Measurements from ENCODE around the gene CFTR. TPM values are rescaled to one million over a fixed set of nuclear protein-coding genes. Genes with fewer than 3 reads are reported as not detected.

CFTR gene
- total RNA-seq, 2 experiments from 2014 or later = not detected

- Mint-ChIP-seq H3K4me3 (no peak overlapping the region), H3K27me3 (no peaks in the 10 kb centered on the region), H3K36me3 (no peaks in the 10 kb centered on the region), H3K4me1 (no peaks in the 10 kb centered on the region), H3K27ac (no peak overlapping the region), H3K9me3 (ENCODE audit: low read depth) (no peaks in the 10 kb centered on the region)
- DNase-seq (no peak), ATAC-seq (no peak)
- CTCF ChIA-PET = no interaction called here
Measured at GRCh38 chr7:117531595-117532244, 51.9 kb downstream of the CFTR start.

- H3K27ac Mint-ChIP-seq = no peak overlapping the region
Measured at GRCh38 chr7:117538053-117538452, 58.2 kb downstream of the CFTR start.

GRCh38 chr7:117544061-117544460, 64.2 kb downstream of the CFTR start:
- ATAC-seq (no peak), DNase-seq (no peak)
- CTCF ChIA-PET = no interaction called here
- H3K36me3 Mint-ChIP-seq = no peaks in the 10 kb centered on the region
- no peaks in the 10 kb centered on the region for H3K27me3 Mint-ChIP-seq
- H3K27ac Mint-ChIP-seq = no peak overlapping the region
- H3K9me3 Mint-ChIP-seq (ENCODE audit: low read depth) = no peaks in the 10 kb centered on the region
- no peak overlapping the region for H3K4me3 Mint-ChIP-seq
- no peaks in the 10 kb centered on the region for H3K4me1 Mint-ChIP-seq

More at GRCh38 chr7:117538053-117538452, 58.2 kb downstream of the CFTR start:
- no peak overlapping the region for H3K4me3 Mint-ChIP-seq
- H3K36me3 Mint-ChIP-seq = no peaks in the 10 kb centered on the region
- no peaks in the 10 kb centered on the region for H3K4me1 Mint-ChIP-seq
- H3K27me3 Mint-ChIP-seq = no peaks in the 10 kb centered on the region
- CTCF ChIA-PET = no interaction called here
- H3K9me3 Mint-ChIP-seq (ENCODE audit: low read depth) = no peaks in the 10 kb centered on the region
- ATAC-seq (no peak), DNase-seq (no peak)

- Mint-ChIP-seq H3K27ac (no peak overlapping the region), H3K4me1 (no peaks in the 10 kb centered on the region), H3K27me3 (no peaks in the 10 kb centered on the region), H3K4me3 (no peak overlapping the region), H3K9me3 (ENCODE audit: low read depth) (no peaks in the 10 kb centered on the region), H3K36me3 (no peaks in the 10 kb centered on the region)
- ATAC-seq = no peak
- no peak for DNase-seq
- CTCF ChIA-PET = no interaction called here
Measured at GRCh38 chr7:117548035-117548434, 68.2 kb downstream of the CFTR start.

- DNase-seq = no peak
- H3K4me1 Mint-ChIP-seq = no peaks in the 10 kb centered on the region
- no peak for ATAC-seq
Measured at GRCh38 chr7:117550625-117551024, 70.8 kb downstream of the CFTR start.

GRCh38 chr7:117552660-117553059, 72.8 kb downstream of the CFTR start:
- CTCF ChIA-PET = no interaction called here

More at GRCh38 chr7:117550625-117551024, 70.8 kb downstream of the CFTR start:
- no peaks in the 10 kb centered on the region for H3K27me3 Mint-ChIP-seq
- H3K4me3 Mint-ChIP-seq = no peak overlapping the region
- no peak overlapping the region for H3K27ac Mint-ChIP-seq
- H3K9me3 Mint-ChIP-seq (ENCODE audit: low read depth) = no peaks in the 10 kb centered on the region
- no peaks in the 10 kb centered on the region for H3K36me3 Mint-ChIP-seq
- CTCF ChIA-PET = no interaction called here

GRCh38 chr7:117555260-117555659, 75.4 kb downstream of the CFTR start:
- CTCF ChIA-PET = no interaction called here
- Mint-ChIP-seq H3K27ac (no peak overlapping the region), H3K4me3 (no peak overlapping the region), H3K36me3 (no peaks in the 10 kb centered on the region), H3K9me3 (ENCODE audit: low read depth) (no peaks in the 10 kb centered on the region), H3K4me1 (no peaks in the 10 kb centered on the region), H3K27me3 (no peaks in the 10 kb centered on the region)
- DNase-seq (no peak), ATAC-seq (no peak)

More at GRCh38 chr7:117552660-117553059, 72.8 kb downstream of the CFTR start:
- DNase-seq (no peak), ATAC-seq (no peak)
- H3K4me3 Mint-ChIP-seq = no peak overlapping the region
- no peak overlapping the region for H3K27ac Mint-ChIP-seq
- no peaks in the 10 kb centered on the region for H3K27me3 Mint-ChIP-seq
- H3K36me3 Mint-ChIP-seq = no peaks in the 10 kb centered on the region
- no peaks in the 10 kb centered on the region for H3K4me1 Mint-ChIP-seq
- no peaks in the 10 kb centered on the region for H3K9me3 Mint-ChIP-seq (ENCODE audit: low read depth)

- no peaks in the 10 kb centered on the region for H3K36me3 Mint-ChIP-seq
- no peaks in the 10 kb centered on the region for H3K4me1 Mint-ChIP-seq
- no peak overlapping the region for H3K27ac Mint-ChIP-seq
Measured at GRCh38 chr7:117559391-117559790, 79.6 kb downstream of the CFTR start.

GRCh38 chr7:117560030-117560429, 80.2 kb downstream of the CFTR start:
- Mint-ChIP-seq H3K36me3 (no peaks in the 10 kb centered on the region), H3K4me3 (no peak overlapping the region), H3K9me3 (ENCODE audit: low read depth) (no peaks in the 10 kb centered on the region), H3K27ac (no peak overlapping the region), H3K27me3 (no peaks in the 10 kb centered on the region), H3K4me1 (no peaks in the 10 kb centered on the region)
- CTCF ChIA-PET = no interaction called here
- DNase-seq (no peak), ATAC-seq (no peak)

More at GRCh38 chr7:117559391-117559790, 79.6 kb downstream of the CFTR start:
- ATAC-seq (no peak), DNase-seq (no peak)
- no peak overlapping the region for H3K4me3 Mint-ChIP-seq
- CTCF ChIA-PET = no interaction called here
- H3K9me3 Mint-ChIP-seq (ENCODE audit: low read depth) = no peaks in the 10 kb centered on the region
- H3K27me3 Mint-ChIP-seq = no peaks in the 10 kb centered on the region

- no peaks in the 10 kb centered on the region for H3K36me3 Mint-ChIP-seq
- no peak overlapping the region for H3K4me3 Mint-ChIP-seq
- no peaks in the 10 kb centered on the region for H3K27me3 Mint-ChIP-seq
- no peak overlapping the region for H3K27ac Mint-ChIP-seq
- CTCF ChIA-PET = no interaction called here
- DNase-seq = no peak
- H3K4me1 Mint-ChIP-seq = no peaks in the 10 kb centered on the region
- H3K9me3 Mint-ChIP-seq (ENCODE audit: low read depth) = no peaks in the 10 kb centered on the region
- ATAC-seq = no peak
Measured at GRCh38 chr7:117562759-117563158, 82.9 kb downstream of the CFTR start.

GRCh38 chr7:117564080-117564479, 84.3 kb downstream of the CFTR start:
- H3K4me1 Mint-ChIP-seq = no peaks in the 10 kb centered on the region
- no peaks in the 10 kb centered on the region for H3K9me3 Mint-ChIP-seq (ENCODE audit: low read depth)
- H3K36me3 Mint-ChIP-seq = no peaks in the 10 kb centered on the region
- H3K27ac Mint-ChIP-seq = no peak overlapping the region
- ATAC-seq = no peak
- CTCF ChIA-PET = no interaction called here
- H3K27me3 Mint-ChIP-seq = no peaks in the 10 kb centered on the region
- DNase-seq = no peak
- H3K4me3 Mint-ChIP-seq = no peak overlapping the region

GRCh38 chr7:117564627-117565026, 84.8 kb downstream of the CFTR start:
- ATAC-seq (no peak), DNase-seq (no peak)
- no peaks in the 10 kb centered on the region for H3K36me3 Mint-ChIP-seq
- no peaks in the 10 kb centered on the region for H3K27me3 Mint-ChIP-seq
- H3K4me3 Mint-ChIP-seq = no peak overlapping the region
- H3K4me1 Mint-ChIP-seq = no peaks in the 10 kb centered on the region
- H3K9me3 Mint-ChIP-seq (ENCODE audit: low read depth) = no peaks in the 10 kb centered on the region
- no peak overlapping the region for H3K27ac Mint-ChIP-seq
- CTCF ChIA-PET = no interaction called here

GRCh38 chr7:117565226-117565625, 85.4 kb downstream of the CFTR start:
- H3K36me3 Mint-ChIP-seq = no peaks in the 10 kb centered on the region
- no peak overlapping the region for H3K4me3 Mint-ChIP-seq
- ATAC-seq (no peak), DNase-seq (no peak)
- CTCF ChIA-PET = no interaction called here
- no peaks in the 10 kb centered on the region for H3K27me3 Mint-ChIP-seq
- H3K4me1 Mint-ChIP-seq = no peaks in the 10 kb centered on the region
- H3K27ac Mint-ChIP-seq = no peak overlapping the region
- H3K9me3 Mint-ChIP-seq (ENCODE audit: low read depth) = no peaks in the 10 kb centered on the region

- Mint-ChIP-seq H3K9me3 (ENCODE audit: low read depth) (no peaks in the 10 kb centered on the region), H3K4me3 (no peak overlapping the region), H3K27me3 (no peaks in the 10 kb centered on the region), H3K36me3 (no peaks in the 10 kb centered on the region), H3K4me1 (no peaks in the 10 kb centered on the region), H3K27ac (no peak overlapping the region)
- ATAC-seq = no peak
- CTCF ChIA-PET = no interaction called here
- no peak for DNase-seq
Measured at GRCh38 chr7:117567781-117568180, 88.0 kb downstream of the CFTR start.
